GM19324 (cell line): ENCODE measurements around the gene PLCH2.
"Not testable (repeated sequence)": the region's sequence is repeated elsewhere in the genome, so short reads cannot be mapped to it uniquely, and the experiment has no call there.

Experiments
- ATAC-seq: cut with Tn5 transposase; IDR thresholded peaks from one replicate; pipeline ENCODE4 v1.9.1; 2021; ENCODE audit warnings: mild to moderate bottlenecking, moderate library complexity; ENCODE audit not compliant: unreplicated experiment, low FRiP score

Gene PLCH2

GRCh38 chr1:2540816-2541492 lies 64.9 kb downstream of the PLCH2 start:
- ATAC-seq, result no peak

- no peak for ATAC-seq
Observed at GRCh38 chr1:2541619-2542245, 65.6 kb downstream of the PLCH2 start.

- no peak for ATAC-seq
Observed at GRCh38 chr1:2542246-2542915, 66.3 kb downstream of the PLCH2 start.

- ATAC-seq, result no peak
Observed at GRCh38 chr1:2543543-2544092, 67.5 kb downstream of the PLCH2 start.

GRCh38 chr1:2544093-2544874 lies 68.2 kb downstream of the PLCH2 start:
- ATAC-seq, result no peak

- no peak for ATAC-seq
Observed at GRCh38 chr1:2544875-2545640, 69.0 kb downstream of the PLCH2 start.

- ATAC-seq, result peak; percentile 37
Observed at GRCh38 chr1:2545754-2546514, 69.8 kb downstream of the PLCH2 start.

- ATAC-seq, result peak; percentile 22
Observed at GRCh38 chr1:2546515-2547209, 70.6 kb downstream of the PLCH2 start.

GRCh38 chr1:2547210-2548067 lies 71.3 kb downstream of the PLCH2 start:
- ATAC-seq, result no peak

GRCh38 chr1:2548068-2548589 lies 72.0 kb downstream of the PLCH2 start:
- ATAC-seq, result peak; percentile 15

- not testable (repeated sequence) for ATAC-seq
Observed at GRCh38 chr1:2549367-2550029, 73.4 kb downstream of the PLCH2 start.

GRCh38 chr1:2550309-2550861 lies 74.3 kb downstream of the PLCH2 start:
- not testable (repeated sequence) for ATAC-seq

GRCh38 chr1:2551544-2551943 lies 75.5 kb downstream of the PLCH2 start:
- ATAC-seq, result not testable (repeated sequence)

- ATAC-seq, result no peak
Observed at GRCh38 chr1:2552189-2552588, 76.1 kb downstream of the PLCH2 start.

- not testable (repeated sequence) for ATAC-seq
Observed at GRCh38 chr1:2553076-2553475, 77.0 kb downstream of the PLCH2 start.

- no peak for ATAC-seq
Observed at GRCh38 chr1:2553871-2554620, 78.0 kb downstream of the PLCH2 start.
